ENCODE data around the gene ARL8A. TPM values are rescaled to one million over a fixed set of nuclear protein-coding genes. Genes with fewer than 3 reads are reported as not detected.

ARL8A gene
- polyA plus RNA-seq, 3 donors: 12.4 to 123 (median 14.8) TPM

- Mint-ChIP-seq H3K27me3 (ENCODE audit: low read depth in 3 of 3) (peaks cover 14 to 34% (median 18%) of the 10 kb centered on the region in 3 donors), H3K4me1 (peaks cover 2% of the 10 kb centered on the region), H3K4me3 (no peak overlapping the region), H3K9me3 (peaks cover 0 to 2% (median 0%) of the 10 kb centered on the region in 7 donors), H3K27ac (no peak overlapping the region), H3K36me3 (no peaks in the 10 kb centered on the region)
- no peaks in the 10 kb centered on the region for H3K4me1 ChIP-seq (ENCODE audit: control insufficient read depth in 1 of 2, insufficient read depth in 2 of 2, low read length in 2 of 2)
- H3K79me2 ChIP-seq (ENCODE audit: insufficient read depth, low read length): no peaks in the 10 kb centered on the region
- no peak overlapping the region for H3K4me2 ChIP-seq (replicated peaks; ENCODE audit: extremely low read depth, low read length, poor library complexity, severe bottlenecking)
- H3K4me3 ChIP-seq (replicated peaks in 1 of 3; ENCODE audit: low read depth in 2 of 3, low read length in 3 of 3): no peak overlapping the region
- TF ChIP-seq CTCF (IDR thresholded peaks at IDR 0.05): no peak
- H4K20me1 ChIP-seq (ENCODE audit: insufficient read depth, low read length): no peaks in the 10 kb centered on the region
- H3K36me3 ChIP-seq (replicated peaks in 1 of 2; ENCODE audit: control insufficient read depth in 1 of 2, insufficient read depth in 2 of 2, low read length in 2 of 2): no peaks in the 10 kb centered on the region
- no peak for DNase-seq
- peaks cover 0 to 1% of the 10 kb centered on the region in 2 donors for H3K27me3 ChIP-seq (ENCODE audit: control insufficient read depth in 2 of 2, insufficient read depth in 2 of 2, low read length in 2 of 2)
- WGBS (ENCODE audit: insufficient coverage): 76% methylated on average over 6 of the region's 8 CpGs
- no peaks in the 10 kb centered on the region for H3K9me3 ChIP-seq (replicated peaks in 1 of 2; ENCODE audit: control insufficient read depth in 1 of 2, insufficient read depth in 1 of 2, low read length in 2 of 2)
- no peak overlapping the region for H3K9ac ChIP-seq (ENCODE audit: insufficient read depth, low read length, poor library complexity, severe bottlenecking)
- no peak overlapping the region for H3K27ac ChIP-seq (ENCODE audit: low read depth in 1 of 2, low read length in 2 of 2)
- H2AFZ ChIP-seq (ENCODE audit: insufficient read depth, low read depth, low read length, poor library complexity, severe bottlenecking): no peak overlapping the region
- intact Hi-C loops (cut with micrococcal nuclease): loop anchor here in 1 of 2 donors (2.0 to 10.0 kb wide), 2 partner anchors 127 to 531 kb away; no protein-coding TSS in a partner anchor
These were observed 43.3 kb upstream of the ARL8A start for GRCh38 chr1:202187697-202188407.

- TF ChIP-seq CTCF (IDR thresholded peaks at IDR 0.05): no peak
- H3K27ac Mint-ChIP-seq: no peak overlapping the region
These were observed 42.6 kb upstream of the ARL8A start for GRCh38 chr1:202187041-202187671.

More at GRCh38 chr1:202187041-202187671, 42.6 kb upstream of the ARL8A start:
- Mint-ChIP-seq H3K9me3 (no peaks in the 10 kb centered on the region), H3K27me3 (ENCODE audit: low read depth in 3 of 3) (peaks cover 9 to 27% (median 18%) of the 10 kb centered on the region in 3 donors), H3K36me3 (no peaks in the 10 kb centered on the region), H3K4me1 (peaks cover 2% of the 10 kb centered on the region), H3K4me3 (no peak overlapping the region)
- no peak overlapping the region for H3K4me2 ChIP-seq (replicated peaks; ENCODE audit: extremely low read depth, low read length, poor library complexity, severe bottlenecking)
- no peak for DNase-seq
- no peaks in the 10 kb centered on the region for H4K20me1 ChIP-seq (ENCODE audit: insufficient read depth, low read length)
- H3K79me2 ChIP-seq (ENCODE audit: insufficient read depth, low read length): no peaks in the 10 kb centered on the region
- H3K4me1 ChIP-seq (ENCODE audit: control insufficient read depth in 1 of 2, insufficient read depth in 2 of 2, low read length in 2 of 2): no peaks in the 10 kb centered on the region
- WGBS (ENCODE audit: insufficient coverage): 76% methylated on average over 6 of the region's 8 CpGs
- H3K36me3 ChIP-seq (replicated peaks in 1 of 2; ENCODE audit: control insufficient read depth in 1 of 2, insufficient read depth in 2 of 2, low read length in 2 of 2): no peaks in the 10 kb centered on the region
- no peak overlapping the region for H2AFZ ChIP-seq (ENCODE audit: insufficient read depth, low read depth, low read length, poor library complexity, severe bottlenecking)
- H3K9me3 ChIP-seq (replicated peaks in 1 of 2; ENCODE audit: control insufficient read depth in 1 of 2, insufficient read depth in 1 of 2, low read length in 2 of 2): no peaks in the 10 kb centered on the region
- H3K27me3 ChIP-seq (ENCODE audit: control insufficient read depth in 2 of 2, insufficient read depth in 2 of 2, low read length in 2 of 2): no peaks in the 10 kb centered on the region
- intact Hi-C loops (cut with micrococcal nuclease): loop anchor here in 1 of 2 donors (2.0 to 10.0 kb wide), 2 partner anchors 128 to 532 kb away; no protein-coding TSS in a partner anchor
- no peak overlapping the region for H3K9ac ChIP-seq (ENCODE audit: insufficient read depth, low read length, poor library complexity, severe bottlenecking)
- no peak overlapping the region for H3K4me3 ChIP-seq (replicated peaks in 1 of 3; ENCODE audit: low read depth in 2 of 3, low read length in 3 of 3)
- no peak overlapping the region for H3K27ac ChIP-seq (ENCODE audit: low read depth in 1 of 2, low read length in 2 of 2)

All from CD14-positive monocyte (primary cell).